AG09309 (cell line): ENCODE measurements around the gene RNFT1.
A peak's percentile ranks its signal among the peaks of the same experiment; 100 is the strongest.
"Not testable (repeated sequence)": the region's sequence is repeated elsewhere in the genome, so short reads cannot be mapped to it uniquely, and the experiment has no call there.

Source experiments
- DNase-seq: peaks from one replicate; pipeline ENCODE4 v3.0.0-alpha.2; 2010; ENCODE audit warnings: low read depth
- H3K4me3 ChIP-seq: 2 replicates; pipeline ENCODE4 v1.5.1; 2011; ENCODE audit warnings: mild to moderate bottlenecking, low read depth, low read length, moderate library complexity; ENCODE audit not compliant: control insufficient read depth
- TF ChIP-seq, protein P1 (sequence below): IDR thresholded peaks from 2 replicates; pipeline ENCODE4 v1.5.1; 2011; ENCODE audit warnings: mild to moderate bottlenecking, low read depth, low read length, inconsistent platforms; ENCODE audit not compliant: insufficient read depth, control insufficient read depth; ENCODE audit errors: missing control alignments

Gene RNFT1

DNA sequence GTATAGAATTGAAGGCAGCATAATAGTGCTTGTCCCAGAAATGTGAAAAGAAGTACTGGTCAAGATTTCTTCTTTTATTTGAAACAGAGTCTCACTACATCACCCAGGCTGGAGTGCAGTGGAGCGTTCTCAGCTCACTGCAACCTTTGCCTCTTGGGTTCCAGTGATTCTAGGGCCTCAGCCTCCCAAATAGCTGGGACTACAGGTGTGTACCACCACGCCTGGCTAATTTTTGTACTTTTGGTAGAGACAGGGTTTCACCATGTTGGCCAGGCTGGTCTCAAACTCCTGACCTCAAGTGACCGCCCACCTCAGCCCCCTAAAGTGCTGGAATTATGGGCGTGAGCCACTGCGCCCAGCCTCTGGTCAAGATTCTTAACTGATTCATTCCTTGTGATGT lies 43.9 kb downstream of the RNFT1 start:
- DNase-seq, H3K4me3 ChIP-seq: not testable (repeated sequence)

DNA sequence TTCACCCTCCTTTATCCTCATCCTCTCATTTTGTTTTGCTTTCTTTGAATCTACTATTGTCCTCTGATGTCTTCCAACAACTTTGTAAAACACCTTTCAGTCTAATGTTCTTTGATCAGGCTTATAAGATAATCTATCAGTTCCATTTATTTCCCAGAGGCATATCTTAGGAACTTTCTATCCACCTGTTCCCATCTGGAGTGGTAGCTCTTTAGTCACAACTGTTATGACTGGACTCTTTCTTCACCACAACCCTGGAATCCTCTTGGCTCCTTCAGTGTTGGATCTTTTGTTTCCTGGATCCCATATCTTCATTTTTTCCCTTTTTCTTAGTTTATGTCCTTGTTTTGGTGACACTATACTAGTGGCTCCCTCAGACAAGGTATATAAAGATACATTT lies 48.1 kb downstream of the RNFT1 start:
- H3K4me3 ChIP-seq: no peak overlapping the region
- TF ChIP-seq, protein P1, sequence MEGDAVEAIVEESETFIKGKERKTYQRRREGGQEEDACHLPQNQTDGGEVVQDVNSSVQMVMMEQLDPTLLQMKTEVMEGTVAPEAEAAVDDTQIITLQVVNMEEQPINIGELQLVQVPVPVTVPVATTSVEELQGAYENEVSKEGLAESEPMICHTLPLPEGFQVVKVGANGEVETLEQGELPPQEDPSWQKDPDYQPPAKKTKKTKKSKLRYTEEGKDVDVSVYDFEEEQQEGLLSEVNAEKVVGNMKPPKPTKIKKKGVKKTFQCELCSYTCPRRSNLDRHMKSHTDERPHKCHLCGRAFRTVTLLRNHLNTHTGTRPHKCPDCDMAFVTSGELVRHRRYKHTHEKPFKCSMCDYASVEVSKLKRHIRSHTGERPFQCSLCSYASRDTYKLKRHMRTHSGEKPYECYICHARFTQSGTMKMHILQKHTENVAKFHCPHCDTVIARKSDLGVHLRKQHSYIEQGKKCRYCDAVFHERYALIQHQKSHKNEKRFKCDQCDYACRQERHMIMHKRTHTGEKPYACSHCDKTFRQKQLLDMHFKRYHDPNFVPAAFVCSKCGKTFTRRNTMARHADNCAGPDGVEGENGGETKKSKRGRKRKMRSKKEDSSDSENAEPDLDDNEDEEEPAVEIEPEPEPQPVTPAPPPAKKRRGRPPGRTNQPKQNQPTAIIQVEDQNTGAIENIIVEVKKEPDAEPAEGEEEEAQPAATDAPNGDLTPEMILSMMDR: no peak
- DNase-seq: no peak

DNA sequence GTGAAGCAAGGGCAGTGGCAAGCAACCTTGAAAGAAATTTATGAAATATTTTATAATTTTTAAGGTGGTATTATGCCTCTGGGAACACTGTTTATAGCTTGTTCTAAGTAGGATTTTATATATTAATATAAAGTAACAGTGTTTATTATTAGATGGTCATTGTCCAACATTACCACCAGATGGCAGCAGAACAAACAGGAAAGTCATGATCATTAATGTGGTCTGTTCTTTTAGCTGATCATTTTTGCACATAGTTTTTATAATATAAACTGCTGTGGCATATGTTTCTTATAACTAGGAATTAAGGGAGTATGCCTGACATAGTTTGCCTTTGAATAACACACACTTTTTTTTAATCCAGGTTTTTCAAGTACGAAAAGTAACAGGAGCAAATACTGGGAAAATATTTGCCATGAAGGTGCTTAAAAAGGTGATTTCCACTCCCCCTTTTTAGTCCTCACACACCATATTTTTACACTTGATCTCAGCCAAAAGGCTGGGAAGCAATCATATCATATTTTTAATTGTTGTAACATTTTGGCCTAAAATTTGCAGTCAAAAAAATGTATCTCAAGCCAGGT lies 50.2 kb downstream of the RNFT1 start:
- TF ChIP-seq, protein P1: peak; percentile 50
- no peak for DNase-seq
- H3K4me3 ChIP-seq: no peak overlapping the region

DNA sequence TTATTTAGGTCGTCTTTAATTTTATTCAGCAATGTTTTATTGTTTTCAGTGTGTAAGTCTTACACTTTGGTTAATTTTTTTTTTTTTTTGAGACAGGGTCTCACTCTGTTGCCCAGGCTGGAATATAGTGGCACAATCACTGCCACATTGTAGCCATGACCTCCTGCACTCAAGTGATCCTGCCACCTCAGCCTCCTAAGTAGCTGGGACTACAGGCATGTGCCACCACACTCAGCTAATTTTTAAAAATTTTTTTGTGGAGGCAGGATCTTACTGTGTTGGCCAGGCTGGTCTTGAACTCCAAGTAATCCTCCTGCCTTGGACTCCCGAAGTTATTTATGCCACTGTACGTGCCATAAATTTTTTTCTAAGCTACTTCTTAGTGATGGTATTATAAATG lies 57.1 kb downstream of the RNFT1 start:
- TF ChIP-seq, protein P1: no peak
- no peak overlapping the region for H3K4me3 ChIP-seq
- DNase-seq: no peak

DNA sequence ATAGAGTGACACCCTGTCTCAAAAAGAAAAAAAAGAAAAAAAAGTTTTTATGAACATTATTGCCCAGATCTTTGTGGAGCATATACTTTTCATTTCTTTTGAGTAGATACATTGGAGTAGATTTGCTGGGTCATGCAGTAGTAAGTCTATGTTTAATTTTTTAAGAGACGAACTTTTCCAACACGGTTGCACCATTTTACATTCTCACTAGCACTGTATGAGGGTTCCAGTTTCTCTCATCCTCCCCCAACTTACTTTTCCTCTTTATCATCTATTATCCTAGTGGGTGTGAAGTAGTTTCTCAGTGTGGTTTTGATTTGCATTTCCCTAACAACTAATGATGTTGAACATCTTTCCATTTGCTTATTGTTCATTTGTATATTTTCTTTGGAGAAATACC lies 61.1 kb downstream of the RNFT1 start:
- DNase-seq: no peak
- TF ChIP-seq, protein P1: no peak
- no peak overlapping the region for H3K4me3 ChIP-seq
